COR-L47 (cell line): ENCODE measurements around the gene NFKBIA.
"Not testable (repeated sequence)": the region's sequence is repeated elsewhere in the genome, so short reads cannot be mapped to it uniquely, and the experiment has no call there.

Source experiments
- DNase-seq: peaks from one replicate; lab custom pipeline; 2025; lab: John Stamatoyannopoulos, UW

Gene NFKBIA

DNA sequence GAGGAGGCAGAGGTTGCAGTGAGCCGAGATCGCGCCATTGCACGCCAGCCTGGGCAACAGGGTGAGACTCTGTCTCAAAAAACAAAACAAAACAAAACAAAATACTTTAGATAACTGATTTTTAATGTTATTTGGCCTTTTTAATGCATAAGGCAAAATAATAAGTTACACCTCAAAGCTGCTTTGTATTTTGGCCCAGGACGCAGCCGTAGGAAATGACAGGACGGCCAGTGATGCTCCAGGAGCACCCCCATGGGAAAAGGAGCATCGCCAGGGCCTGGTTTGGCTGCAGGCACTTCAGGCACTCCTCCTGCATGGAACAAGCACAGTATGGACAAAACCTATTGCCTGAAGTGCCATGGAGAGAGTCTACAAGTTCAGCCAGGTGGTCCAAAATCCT lies 3.5 kb upstream of the NFKBIA start:
- no peak for DNase-seq

DNA sequence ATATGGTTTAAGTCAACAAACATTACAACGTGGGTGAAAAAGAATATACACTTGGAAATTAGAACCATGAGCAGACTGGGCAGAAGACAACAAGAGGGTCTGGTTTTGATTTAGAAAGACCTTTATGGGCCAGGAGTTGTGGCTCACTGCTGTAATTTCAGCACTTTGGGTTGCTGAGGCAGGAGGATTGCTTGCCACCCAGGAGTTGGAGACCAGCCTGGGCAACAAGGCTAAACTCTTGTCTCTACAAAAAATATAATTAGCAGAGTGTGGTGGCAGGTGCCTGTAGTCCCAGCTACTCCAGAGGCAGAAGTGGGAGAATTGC lies 2.7 kb upstream of the NFKBIA start:
- DNase-seq = no peak

DNA sequence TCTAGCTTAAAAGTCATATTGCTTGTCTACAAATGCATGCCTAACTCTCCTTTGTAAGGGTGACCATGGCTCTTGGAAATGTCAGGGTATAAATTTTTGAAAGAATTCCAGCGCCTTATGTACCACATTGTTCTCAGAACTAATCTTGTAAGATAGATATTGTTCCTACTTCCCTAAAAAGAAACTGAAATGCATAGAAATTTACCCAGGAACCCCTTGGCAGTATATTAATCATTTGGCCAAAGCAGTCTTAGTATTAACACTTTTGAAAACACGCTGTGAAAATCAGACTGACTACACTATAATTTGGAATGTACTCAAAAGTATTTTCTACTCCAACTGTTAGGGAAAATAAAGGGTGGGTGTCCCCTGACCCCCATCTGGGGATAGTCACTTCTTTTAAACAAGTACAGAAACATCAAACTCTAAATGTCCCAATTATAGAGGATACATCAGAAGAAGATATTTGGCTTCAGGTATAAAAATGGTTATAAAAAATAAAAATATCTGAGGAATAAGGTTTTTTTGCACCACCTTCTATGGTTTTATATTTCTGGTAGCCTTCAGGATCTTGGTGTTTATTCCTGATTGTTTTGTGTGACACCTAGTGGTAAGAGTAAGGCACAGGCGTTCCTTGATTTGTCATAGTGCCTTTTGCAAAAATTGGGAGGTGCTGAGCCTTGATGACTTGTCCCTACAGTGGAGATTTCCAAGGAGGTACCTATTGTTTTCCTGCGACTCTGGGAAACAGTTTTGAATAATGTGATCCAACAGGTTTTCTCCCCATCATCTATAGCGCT lies 2.2 kb upstream of the NFKBIA start:
- peak; percentile 61 for DNase-seq

DNA sequence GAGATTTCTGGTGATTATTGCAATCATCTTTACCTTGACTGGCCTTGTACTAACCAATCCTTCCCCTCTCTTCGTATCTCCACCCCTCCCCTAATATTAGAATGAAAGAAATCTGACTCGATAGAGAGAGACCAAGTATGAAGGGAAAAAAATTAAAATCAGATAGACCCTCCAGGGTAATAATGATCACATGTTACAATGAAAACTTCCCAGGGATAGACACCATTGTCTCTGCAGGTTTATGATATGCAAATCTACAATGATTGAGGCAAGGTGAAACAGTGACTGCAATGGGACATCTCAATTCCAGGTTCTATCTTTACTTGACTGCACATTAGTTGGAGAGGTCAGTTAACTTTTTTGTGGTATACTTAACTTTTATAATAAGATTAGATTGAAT lies 1.5 kb upstream of the NFKBIA start:
- DNase-seq = no peak

DNA sequence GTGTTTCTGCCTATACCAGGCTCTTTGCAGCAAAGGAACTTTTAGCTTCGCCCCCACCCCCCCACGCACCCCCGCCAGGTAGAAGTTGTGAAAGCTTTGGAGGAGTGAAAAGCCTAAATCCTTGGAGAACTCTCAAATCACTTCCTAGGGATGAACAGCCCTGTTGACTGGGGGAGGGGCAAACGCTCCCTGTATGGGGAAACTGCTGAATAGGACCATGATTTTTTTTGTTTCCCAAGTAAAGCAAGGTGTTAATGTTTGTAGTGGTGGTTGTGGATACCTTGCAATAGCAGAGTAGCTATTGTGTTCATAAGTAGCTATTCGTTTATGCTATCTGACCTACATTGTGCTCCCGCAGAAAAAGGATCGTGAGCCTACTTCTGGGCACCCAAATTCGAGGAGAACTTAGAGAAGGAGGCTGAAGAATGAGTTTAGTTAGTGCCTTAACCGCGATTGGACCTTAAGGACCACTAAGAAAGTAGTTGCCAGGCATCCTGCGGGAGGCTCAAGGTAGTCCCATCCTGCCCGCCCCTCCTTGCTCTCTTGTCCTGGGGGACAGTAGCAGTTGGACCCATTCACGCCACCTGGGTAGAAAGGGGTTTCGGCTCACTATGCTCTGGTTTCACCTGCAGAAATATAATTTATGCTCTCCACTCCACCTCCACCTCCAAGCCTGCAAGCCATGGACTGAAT lies 901 bp upstream of the NFKBIA start:
- DNase-seq = peak; percentile 21

DNA sequence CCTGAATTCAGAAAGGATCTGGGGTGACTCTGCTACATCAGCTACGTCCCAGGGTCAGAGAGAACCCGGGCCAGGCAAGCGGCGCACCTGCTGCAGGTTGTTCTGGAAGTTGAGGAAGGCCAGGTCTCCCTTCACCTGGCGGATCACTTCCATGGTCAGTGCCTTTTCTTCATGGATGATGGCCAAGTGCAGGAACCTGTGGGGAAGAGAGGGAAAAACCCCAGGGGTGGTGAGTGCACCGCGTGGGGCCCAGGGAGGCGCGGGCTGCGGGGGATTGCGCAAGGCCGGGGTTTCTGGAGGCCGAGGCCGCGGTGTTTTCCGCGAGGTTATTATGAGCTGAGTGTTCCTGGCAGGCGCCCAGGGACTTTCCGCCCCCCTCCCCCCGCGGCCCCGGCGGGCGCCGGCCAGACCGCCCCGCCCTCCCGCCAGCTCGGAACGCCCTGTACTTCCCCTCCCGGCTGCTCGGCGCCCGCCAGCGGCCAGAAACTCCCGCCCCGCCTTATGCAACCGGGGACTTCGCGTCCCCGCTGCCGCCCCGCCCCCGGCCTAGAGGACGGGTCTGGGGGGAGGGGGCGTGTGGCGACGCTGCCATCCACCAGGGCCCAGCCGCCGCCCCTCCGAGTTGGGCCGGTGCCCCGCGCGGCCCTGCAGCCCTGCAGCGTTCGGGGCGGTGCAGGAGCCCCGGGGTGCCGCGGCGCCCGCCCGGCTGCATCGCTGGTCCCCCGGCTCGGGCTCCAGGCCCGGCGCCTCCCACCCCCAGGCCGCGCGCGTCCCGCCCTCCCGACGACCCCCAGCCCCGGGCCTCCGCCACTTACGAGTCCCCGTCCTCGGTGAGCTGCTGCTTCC lies 723 bp downstream of the NFKBIA start:
- DNase-seq = peak; percentile 96

DNA sequence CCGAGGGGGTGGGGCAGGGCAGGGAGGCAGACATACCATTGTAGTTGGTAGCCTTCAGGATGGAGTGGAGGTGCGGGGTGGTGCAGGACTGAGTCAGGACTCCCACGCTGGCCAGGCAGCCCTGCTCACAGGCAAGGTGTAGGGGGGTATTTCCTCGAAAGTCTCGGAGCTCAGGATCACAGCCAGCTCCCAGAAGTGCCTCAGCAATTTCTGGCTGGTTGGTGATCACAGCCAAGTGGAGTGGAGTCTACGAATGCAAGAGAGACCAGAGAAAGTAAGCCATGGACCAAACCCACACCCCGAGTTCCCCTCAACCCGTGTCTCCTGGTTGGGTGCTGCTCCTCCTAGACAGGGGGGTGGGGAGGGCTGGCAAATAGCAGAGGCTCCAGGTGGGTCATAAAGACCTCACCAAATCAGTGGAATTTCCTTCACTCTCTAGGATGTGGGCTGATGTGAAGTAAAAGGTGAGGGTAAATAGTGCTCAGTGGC lies 1.4 kb downstream of the NFKBIA start:
- no peak for DNase-seq

DNA sequence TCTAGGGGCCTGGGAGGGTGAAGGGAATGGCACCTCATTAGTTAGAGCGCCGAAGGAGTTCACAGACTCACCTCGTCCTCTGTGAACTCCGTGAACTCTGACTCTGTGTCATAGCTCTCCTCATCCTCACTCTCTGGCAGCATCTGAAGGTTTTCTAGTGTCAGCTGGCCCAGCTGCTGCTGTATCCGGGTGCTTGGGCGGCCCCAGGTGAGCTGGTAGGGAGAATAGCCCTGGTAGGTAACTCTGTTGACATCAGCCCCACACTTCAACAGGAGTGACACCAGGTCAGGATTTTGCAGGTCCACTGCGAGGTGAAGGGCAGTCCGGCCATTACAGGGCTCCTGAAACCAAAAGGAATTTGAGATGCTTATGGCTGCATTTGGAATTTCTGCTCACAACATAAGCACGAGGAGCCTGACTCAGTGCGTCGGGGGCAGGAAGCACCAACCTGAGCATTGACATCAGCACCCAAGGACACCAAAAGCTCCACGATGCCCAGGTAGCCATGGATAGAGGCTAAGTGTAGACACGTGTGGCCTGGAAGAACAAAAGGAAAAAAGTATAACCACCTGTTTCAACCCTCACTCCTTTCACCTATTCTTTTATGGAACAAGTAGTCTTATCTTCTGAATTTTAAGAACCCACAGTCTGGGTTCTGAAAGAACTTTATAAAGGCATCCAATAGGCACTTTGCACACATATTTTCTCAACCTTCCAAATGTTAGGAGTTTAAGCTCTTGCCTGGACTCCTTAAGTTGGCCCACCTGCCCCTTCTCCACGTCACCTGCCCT lies 2.0 kb downstream of the NFKBIA start:
- DNase-seq = no peak

DNA sequence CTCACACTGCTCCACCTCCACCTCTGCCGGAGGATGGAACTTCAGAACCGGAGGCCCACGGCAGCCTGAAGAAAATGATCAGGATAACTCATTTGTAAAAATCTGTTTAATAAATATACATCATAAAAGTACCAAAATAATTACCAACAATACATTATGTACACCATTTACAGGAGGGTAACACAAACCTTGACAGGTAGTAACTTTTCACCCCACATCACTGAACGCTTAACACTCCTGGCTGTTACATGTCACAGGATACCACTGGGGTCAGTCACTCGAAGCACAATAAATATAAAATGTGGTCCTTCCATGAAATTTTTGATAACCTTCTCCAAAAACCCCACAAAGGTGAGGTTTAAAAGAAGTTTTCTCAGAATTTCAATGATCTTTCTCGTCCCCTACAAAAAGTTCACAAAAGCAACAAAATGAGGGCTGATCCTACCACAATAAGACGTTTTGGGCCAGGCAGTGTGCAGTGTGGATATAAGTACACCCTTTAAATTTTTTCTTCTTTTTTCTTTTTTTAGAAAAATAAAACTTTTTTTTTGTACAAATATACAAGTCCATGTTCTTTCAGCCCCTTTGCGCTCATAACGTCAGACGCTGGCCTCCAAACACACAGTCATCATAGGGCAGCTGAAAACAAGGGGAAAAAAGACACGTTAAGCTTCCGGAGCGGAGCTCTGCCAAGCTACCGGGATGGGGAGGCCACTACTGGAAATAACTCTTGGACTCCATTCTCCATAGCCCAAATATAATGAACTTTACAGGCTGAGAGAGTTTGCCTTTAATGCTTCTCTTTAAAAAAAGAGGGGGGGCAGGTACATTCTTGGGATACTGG lies 2.9 kb downstream of the NFKBIA start:
- DNase-seq = no peak

DNA sequence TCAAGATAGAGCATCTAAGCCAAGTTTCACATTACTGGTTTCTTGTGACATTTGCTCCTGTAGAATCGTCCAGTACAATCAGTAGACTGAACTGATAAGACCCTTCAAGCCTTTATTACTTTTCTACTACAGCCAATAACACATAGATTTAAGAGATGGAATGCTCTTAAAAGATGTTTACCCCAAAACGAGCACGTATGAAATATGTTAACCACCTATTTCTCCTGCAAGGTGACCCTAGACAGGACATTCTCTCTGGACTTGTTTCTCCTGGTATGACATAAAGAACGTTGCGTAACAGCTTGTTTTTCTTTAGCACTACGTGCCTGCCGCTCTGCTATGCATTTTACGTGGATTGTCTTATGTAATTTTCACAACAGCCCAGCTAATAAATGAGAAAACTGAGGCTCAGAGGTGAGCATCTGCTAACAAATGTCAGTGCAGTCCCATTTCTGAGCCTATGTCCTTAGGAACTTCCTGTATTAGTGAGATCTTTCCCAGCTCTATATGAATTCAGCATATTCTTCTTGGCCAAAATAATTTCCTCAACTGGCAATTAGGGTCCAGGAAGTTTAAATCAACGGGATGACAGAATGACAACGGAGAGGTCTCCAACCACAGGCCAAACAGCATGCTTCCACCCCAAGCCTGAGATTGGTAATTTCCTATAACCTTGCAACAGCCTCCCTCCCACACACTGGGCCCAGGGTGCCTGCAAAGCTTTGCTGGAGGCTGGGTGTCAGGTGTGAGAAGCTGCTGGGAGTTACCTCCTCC lies 3.7 kb downstream of the NFKBIA start:
- no peak for DNase-seq

DNA sequence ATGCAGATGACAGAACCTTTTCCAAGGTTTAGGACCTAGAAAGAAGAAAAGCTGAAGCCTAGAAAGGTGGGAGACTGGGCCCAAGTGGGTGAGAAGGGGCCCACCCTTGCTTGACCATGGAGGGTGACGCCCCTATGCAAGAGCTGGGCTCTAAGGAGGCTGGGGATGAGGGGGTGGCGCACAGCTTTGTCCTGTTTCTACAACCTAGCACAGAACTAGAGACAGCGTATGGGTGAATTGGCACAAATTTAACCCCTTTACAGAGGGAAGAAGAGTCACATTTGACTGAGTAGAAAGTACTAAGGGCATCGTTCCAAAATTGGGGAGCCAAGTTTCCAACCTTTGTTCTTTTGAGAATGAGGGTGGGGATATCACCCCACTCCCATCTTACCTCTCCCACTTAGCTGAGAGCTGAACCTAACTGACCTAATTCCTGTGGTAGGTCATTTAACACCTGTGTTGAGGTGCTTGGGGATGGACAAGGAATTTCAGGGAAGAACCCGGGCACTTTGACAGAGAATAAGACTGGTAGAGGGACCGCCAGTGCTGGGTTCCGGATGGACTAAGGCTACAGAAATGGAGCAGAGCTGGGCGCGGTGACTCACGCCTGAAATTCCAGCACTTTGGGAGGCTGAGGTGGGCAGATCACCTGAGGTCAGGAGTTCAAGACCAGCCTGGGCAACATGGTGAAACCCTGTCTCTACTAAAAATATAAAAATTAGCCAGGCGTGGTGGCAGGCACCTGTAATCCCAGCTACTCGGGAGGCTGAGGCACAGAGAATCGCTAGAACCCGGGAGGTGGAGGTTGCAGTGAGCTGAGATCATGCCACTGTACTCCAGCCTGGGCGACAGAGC lies 5.2 kb downstream of the NFKBIA start:
- DNase-seq = no peak

DNA sequence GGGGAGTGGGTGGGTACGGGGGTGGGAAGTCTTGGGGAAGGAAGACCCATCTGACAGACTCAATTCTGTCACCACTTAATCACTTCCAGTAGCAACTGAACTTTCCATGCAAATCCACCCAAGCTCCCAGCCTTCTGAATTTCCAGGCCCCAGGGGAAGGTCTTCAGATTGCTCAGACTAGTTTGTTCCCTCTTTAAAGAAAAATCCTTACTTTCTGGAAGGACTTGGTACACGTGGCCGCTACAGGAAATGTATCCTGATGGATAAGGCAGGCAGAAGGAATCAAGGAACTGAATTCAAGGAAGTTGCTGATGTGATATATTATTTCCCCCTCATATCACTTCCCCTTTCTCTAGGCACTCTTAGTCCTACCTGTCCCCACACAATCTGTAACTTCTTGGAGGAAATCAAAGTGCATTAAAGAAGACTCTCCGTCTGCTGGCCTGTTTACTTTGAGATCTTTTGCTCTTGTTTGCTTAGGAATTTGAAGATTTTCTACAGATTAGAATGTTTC lies 6.4 kb downstream of the NFKBIA start:
- no peak for DNase-seq

DNA sequence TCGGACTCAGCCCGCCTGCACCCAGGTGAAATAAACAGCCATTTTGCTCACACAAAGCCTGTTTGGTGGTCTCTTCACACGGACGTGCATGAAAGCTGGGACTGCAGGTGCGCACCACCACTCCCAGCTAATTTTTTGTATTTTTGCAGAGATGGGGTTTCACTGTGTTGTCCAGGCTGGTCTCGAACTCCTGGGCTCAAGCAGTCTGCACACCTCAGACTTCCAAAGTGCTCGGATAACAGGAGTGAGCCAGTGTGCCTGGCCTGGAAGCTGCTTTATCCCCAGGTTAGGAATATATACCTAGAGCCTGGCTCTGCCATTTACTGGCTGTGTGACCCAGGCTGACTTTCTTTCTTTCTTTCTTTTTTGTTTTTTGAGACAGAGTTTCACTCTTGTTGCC lies 7.9 kb downstream of the NFKBIA start:
- DNase-seq = not testable (repeated sequence)

DNA sequence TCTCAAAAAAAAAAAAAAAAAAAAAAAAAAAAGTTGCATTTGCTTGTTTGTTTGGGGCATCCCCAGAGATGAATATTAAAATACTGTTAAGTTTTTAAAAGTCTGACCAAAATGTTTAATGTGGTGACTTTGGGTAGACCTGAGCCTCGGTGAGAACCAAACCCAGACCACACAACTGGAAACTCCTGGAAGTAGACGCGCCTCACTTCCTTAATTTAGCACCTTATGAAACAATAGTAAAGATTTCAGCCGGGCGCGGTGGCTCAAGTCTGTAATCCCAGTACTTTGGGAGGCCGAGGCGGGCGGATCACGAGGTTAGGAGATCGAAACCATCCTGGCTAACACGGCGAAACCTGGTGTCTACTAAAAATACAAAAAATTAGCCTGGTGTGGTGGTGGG lies 9.3 kb downstream of the NFKBIA start:
- DNase-seq = no peak

DNA sequence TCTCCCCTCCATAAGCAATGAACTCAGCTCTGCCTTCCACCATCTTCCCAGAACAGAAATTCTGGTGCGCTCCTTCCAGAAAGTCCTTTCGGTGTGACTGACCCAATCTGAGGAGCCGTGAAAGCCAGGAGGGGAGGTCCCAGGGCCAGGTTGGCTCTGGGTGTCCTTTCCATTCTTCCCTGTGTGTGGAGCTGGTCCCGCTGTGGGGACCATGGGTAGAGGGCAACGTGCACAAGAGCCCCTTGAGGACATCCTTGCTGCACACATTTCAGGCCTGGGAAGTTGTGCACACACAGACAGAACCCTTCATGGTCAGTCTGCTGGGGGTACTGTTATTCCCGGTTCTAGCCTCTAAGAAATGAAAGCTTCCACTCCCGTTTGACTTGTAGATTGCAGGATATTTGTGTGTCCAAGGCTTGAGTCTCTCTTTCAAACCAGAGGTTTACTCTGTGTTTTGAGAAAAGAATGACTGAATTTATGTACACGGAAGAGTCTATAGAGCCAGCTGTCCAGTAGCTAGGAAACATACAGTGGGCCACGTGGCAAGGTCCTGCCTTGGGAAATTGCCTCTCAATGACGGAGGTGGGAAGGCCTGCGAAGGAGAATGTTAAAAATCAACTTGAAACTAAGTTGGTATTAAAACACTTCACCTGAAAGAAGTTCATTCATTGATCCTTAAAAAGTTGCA lies 10.1 kb downstream of the NFKBIA start:
- no peak for DNase-seq

DNA sequence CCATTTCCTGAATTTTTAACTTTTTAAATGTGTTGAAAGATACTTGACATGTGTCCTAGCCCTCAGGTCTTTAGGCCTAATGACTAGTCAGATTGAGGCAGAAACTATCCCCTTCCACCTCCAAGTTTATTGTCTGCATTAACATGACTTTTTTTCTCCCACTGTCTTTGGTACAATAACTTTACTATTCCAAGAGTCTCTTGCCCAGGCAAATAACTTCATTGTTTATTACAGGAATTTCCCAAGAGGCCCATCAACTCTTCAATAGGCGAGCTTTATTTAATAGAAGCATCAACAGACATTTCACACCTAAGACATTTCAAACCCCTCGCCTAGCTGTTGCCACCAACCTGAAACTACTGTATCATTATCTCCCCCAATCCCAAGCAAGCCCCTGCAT lies 10.7 kb downstream of the NFKBIA start:
- DNase-seq = no peak

DNA sequence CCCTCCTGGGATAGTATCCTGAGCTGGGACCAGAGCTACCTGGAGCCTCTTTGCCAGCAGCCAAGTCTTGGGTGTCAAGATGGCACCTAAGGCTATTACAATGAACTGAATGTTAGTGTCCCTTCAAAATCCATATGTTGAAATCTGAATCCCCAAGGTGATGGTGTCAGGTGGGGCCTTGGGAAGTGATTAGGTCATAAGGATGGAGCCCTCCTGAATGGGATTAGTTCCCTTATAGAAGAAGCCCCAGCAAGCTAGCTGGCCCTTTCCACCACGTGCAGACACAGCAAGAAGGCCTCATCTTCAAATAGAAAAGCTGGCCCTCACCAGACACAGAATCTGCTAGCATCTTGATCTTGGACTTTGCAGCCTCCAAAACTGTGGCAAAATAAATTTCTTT lies 12.4 kb downstream of the NFKBIA start:
- no peak for DNase-seq

DNA sequence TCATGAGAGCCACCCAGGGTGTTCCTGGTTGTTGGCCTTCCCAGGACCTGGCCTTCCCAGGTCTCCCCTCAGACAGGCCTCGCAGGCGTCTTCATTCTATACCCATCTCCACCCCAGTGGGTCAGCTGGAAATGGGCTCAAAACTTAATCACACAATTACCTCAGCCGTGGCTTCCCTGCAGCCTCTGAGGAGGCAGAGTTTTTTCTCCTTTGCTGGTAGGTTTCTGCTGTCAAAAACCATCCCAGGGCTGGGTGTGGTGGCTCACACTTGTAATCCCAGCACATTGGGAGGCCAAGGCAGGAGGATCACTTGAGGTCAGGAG lies 13.2 kb downstream of the NFKBIA start:
- no peak for DNase-seq
